ENCODE results near the gene SOX5.

DNA sequence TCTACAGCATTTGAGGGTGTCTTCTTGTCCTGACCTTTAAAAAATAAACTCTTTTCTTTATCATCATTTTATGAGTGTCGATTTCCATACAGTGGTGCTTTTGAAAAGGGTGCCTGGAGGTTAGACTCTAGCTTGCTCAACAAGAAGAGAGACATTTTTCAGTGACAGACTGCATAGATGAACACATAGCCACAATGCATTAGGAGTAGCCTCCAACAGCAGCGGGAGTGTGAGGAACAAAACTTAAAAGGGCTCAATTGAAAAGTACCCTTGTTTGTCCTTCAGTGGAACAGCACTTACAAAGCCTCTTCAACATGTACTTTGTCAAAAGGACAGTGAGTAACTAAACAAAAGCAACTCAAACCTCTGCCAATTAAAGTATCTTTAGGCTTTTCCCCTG is 119.3 kb downstream of the SOX5 start:
- TF ChIP-seq CTCF (conservative IDR thresholded peaks at IDR 0.05; ENCODE audit: low read length) (no peak), EZH2phosphoT487 (IDR thresholded peaks at IDR 0.05; ENCODE audit: borderline replicate concordance) (no peak)
